ENCODE data around the gene UROS. TPM values are rescaled to one million over a fixed set of nuclear protein-coding genes. Genes with fewer than 3 reads are reported as not detected.

UROS gene
- total RNA-seq, 1 donor, result 93.7 TPM

DNA sequence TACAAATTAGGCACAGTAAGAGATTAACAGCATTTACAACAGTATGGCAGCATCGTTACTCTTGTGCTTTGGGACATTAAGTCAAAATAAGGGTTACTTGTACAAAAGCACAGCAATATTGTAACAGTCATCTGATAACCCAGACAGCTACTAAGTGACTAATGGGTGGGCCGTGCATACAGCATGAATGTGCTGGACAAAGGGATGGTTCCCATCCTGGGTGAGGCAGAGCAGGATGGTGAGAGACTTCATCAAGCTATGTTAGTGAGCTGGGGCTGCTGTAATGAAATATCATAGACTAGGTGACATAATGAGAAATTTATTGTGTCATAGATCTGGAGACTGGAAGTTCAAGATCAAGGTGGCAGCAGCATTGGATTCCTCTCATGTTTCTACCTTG, 78.1 kb downstream of the UROS start:
- TF ChIP-seq, protein P1, sequence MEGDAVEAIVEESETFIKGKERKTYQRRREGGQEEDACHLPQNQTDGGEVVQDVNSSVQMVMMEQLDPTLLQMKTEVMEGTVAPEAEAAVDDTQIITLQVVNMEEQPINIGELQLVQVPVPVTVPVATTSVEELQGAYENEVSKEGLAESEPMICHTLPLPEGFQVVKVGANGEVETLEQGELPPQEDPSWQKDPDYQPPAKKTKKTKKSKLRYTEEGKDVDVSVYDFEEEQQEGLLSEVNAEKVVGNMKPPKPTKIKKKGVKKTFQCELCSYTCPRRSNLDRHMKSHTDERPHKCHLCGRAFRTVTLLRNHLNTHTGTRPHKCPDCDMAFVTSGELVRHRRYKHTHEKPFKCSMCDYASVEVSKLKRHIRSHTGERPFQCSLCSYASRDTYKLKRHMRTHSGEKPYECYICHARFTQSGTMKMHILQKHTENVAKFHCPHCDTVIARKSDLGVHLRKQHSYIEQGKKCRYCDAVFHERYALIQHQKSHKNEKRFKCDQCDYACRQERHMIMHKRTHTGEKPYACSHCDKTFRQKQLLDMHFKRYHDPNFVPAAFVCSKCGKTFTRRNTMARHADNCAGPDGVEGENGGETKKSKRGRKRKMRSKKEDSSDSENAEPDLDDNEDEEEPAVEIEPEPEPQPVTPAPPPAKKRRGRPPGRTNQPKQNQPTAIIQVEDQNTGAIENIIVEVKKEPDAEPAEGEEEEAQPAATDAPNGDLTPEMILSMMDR (IDR thresholded peaks at IDR 0.05; ENCODE audit: insufficient read depth, low read depth, low read length), result no peak
- DNase-seq (ENCODE audit: low read depth), result no peak
- H3K4me3 ChIP-seq (ENCODE audit: low read depth, low read length), result no peak overlapping the region

DNA sequence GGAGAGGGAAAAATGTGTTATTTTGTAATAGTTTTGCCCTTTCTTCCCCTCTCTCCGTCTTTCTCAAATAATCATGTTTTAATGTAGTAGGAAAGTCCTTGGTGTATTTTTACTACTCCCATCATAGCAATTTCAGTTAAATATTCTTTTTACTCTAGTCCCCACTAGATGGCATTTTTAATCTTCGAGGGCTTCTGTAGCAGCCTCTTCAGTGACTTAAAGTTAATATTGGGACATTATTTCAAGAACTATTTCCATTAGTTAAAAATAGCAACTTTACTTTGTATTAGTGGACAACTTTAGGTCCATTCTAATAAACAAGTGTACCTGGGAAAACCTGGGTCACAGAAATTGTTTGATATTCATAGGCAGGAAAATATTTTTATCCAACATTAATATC, 80.6 kb downstream of the UROS start:
- DNase-seq (ENCODE audit: low read depth), result peak; percentile 5
- TF ChIP-seq, protein P1 (IDR thresholded peaks at IDR 0.05; ENCODE audit: insufficient read depth, low read depth, low read length), result no peak

DNA sequence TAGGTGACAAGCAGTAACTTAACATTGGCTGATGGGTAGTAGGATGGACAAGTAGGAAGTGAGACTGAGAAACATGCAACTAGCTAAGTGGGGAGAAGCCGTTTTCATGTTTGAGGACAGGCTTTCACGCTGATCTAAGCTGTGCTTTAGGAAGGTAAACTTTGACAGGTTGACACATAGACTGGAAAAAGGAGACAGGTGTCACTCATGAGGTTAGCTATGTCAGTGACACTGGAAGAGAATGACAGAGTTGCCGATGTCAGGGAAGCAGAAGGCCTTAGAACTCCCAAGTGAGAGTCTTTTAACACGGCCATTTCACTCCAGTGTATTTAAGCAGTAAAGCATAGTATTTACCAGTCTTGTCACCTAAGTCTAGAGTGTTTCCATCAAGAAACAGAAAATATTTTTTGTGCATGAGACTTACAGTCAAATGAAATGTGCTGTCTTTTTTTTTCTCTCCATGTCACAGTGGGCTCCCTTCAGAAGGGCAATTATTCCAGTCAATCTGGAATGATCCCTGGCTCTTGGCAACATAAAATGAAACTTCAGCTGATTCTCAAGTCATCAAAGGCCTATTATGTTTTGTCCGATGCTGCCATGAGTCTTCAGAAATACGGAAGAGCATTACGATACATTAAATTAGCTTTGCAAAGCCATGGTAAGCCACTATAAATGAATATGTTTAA, 82.9 kb downstream of the UROS start:
- TF ChIP-seq, protein P1 (IDR thresholded peaks at IDR 0.05; ENCODE audit: insufficient read depth, low read depth, low read length), result no peak
- no peak overlapping the region for H3K4me3 ChIP-seq (ENCODE audit: low read depth, low read length)
- no peak for DNase-seq (ENCODE audit: low read depth)

More for the DNA sequence above, 80.6 kb downstream of the UROS start:
- H3K4me3 ChIP-seq (ENCODE audit: low read depth, low read length), result no peak overlapping the region

Small RNA genes within 50 kb of the gene (small RNA-seq; reads per million reads assigned to genes)
- 0.85 reads per million for gene MIR4484
- gene RF00017, result not detected

Other genes starting within 250 kb of the UROS start
- not detected in 2 replicates for gene TEX36, start 140.1 kb downstream of the UROS start, total RNA-seq
- 20.9 and 29.8 TPM in 2 replicates for gene EDRF1, start 103.5 kb downstream of the UROS start, total RNA-seq
- gene MMP21, start 47.4 kb downstream of the UROS start, total RNA-seq, result not detected in 2 replicates
- gene BCCIP, start 288 bp upstream of the UROS start, total RNA-seq, result 31.2 and 48.4 TPM in 2 replicates
- gene DHX32, start 58.0 kb upstream of the UROS start, total RNA-seq, result 40.3 and 48.8 TPM in 2 replicates
- gene FANK1, start 73.3 kb upstream of the UROS start, total RNA-seq, result 2.9 and 3.0 TPM in 2 replicates